SIG-M5 (cell line): ENCODE results near the gene MBD4.

Source experiments
- DNase-seq: peaks from one replicate; lab custom pipeline; 2025; lab: John Stamatoyannopoulos, UW

MBD4 gene

DNA sequence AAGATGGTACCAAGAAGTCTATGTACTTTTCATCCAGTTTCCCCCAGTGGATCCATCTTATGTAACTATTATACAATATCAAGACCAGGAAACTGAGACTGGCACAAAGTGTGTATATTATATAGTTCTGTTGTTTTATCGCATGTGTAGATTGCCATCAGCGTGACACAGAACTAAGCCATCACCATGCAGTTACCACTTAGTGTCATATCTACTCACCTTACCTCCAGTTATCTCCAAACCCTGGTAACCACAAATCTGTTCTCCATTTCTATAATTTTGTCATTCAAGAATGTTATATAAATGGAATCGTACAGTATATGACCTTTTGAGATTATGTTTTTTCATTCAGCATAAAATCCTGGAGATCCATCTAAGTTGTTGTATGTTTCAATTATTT, 23.3 kb upstream of the MBD4 start:
- no peak for DNase-seq

DNA sequence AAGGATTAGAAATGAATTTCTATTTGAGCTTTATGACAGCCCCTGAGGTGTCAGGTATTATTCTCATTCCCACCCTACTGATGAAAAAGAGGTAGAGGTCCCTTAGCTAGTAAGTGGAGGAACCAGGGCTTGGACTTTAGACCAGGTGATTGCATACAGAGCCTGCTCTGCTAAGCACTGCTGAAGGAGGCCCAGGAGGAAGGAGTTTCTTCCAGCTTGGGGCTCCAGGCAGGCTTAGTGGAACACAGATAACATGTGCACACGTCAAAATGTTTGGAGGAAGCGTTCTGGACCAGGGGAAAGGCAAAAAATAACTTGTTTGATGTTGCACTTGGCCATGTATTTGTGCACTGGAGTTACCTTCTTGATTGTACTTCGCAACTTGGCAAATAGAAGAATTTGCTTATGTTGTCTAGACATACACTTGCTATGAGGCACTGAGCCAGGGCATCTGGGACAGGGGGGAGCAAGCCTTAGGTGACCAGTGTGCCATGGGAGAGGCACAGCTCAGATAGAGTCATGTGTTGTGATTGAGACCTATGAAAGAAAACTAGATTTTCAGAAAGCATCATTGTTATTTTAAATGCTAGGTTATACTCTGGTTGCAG, 22.7 kb upstream of the MBD4 start:
- DNase-seq = no peak

DNA sequence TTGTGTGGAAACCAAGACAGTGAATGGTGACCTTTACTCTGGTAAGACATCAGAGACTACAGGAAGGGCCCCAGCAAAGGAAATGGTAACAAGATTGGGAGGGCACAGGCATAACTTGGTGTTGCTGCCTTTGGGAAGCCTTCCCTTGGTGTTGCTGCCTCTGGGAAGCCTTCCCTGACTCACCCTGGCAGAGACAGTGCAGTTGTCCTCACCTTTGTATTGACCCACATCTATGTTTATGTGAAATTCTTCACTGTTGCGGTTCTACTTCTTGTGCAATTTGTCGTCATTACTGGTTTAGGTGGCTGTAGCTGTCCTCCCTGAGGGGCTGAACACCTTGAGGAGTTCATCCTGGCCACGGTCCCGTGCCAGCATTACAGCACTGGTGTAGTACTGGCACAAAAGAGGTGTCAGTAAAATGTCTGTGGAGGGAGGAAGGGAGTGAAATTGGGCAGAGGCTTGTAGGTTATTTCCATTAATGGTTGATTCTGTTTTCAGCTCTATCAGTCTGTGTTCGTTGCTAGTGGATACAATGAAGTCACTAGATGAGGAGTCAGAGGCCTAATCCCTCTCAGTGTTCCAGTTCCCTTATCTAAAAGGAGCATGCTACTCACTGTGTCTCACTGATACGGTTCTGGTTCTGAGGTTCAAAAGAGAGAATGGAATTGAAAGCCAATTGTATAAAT, 21.9 kb upstream of the MBD4 start:
- DNase-seq = no peak

DNA sequence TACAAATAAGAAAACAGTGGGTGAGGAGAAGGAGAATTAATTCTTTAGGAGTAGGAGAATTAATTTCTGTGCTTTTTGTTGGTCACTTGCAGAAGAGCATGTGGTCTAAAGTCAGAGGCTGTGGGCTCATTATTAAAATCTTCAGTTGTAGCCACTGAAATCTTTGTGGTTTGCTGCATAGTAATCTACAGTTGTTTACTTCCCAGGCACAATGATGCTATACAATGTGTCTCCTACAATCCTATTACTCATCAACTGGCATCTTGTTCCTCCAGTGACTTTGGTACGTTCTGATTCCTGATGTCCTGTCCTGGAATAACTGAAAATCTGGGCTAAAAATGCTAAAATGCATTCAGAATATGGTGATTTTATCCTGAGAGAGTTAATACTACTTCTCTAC, 21.3 kb upstream of the MBD4 start:
- DNase-seq = no peak

DNA sequence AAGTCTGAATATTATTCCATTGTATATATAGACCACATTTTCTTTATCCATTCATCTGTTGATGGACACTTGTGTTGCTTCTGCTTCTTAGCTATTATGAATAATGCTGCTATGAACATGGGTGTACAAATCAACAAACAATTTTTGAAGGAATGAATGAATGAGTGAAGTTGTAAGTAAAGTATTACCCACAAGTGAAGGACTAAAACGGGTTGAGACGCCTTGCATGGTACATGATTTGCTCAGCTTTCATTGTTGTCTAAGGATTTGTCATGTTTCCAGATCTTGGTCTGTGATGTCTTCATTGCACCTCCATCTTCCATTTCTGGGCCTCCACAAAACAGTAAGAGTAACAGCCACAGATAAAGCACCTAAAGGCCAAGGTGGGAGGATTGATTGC, 20.8 kb upstream of the MBD4 start:
- no peak for DNase-seq

DNA sequence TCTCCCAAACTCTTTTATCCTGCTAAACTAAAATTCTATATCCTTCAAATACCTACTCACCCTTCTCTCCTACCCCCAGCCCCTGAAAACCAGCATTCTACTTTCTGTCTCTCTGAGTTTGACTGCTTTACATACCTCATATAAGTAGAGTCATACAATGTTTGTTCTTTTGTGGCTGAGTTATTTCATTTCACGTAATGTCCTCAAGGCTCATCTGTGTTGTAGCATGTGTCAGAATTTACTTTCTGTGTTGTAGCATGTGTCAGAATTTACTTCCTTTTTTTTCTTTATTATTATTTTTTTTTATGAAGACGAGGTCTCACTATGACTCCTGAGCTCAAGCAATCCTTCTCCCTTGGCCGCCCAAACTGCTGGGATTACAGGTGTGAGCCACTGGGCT, 20.4 kb upstream of the MBD4 start:
- DNase-seq = no peak

DNA sequence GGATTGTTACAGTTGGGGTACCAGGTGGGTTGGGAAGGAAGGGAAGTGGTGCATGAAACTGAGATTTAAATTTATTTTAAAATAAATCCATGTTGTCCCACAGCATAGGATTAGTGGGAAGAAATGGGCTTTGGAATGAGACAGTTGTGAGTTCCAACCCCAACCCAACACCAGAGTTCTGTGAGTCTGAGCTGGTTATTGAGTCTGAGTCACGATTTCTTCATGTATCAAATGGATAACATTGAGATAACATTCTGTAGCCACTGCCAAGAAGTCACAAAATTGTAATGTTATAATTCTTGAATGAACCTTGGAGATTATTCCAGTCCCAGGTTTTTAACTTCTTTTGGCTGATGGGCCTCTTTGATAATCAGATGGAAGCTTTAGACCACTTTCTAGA, 14.0 kb upstream of the MBD4 start:
- no peak for DNase-seq

DNA sequence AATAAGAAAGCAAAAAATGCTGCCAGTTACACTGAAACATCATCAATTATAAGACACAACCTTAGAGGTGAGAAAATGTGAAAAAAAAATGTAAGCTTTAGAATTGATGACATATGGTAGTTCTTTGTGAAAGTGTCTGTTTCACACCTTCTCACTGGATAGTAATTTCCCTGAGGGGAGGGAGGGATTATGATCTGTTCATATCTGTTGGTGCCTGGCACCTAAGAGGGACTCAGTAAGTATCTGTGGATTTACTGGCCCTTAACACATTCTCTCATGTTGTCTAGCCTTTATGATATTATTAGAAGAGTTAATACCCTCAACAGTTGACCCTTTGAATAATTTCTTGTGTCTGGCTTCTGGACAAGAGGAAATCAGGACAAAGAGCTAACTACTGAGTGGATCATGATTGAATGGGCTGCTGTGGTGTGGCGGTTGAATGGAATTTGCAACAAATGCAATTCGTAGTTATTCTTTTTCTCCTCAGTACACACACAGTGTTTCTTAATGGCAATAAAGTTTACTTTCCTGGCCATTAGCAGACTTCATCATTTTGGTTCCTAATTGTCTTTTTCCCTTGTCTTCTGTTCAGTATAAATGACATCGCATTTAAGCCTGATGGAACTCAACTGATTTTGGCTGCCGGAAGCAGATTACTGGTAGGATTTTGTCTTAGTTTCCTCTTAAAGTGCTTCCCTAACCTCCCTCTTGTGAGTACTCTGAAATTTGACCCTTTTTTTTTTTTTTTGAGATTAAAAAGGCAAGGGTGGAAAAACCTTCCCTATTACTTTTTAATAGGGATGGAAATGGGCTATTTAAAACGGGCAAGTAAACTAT, 9.7 kb upstream of the MBD4 start:
- no peak for DNase-seq

DNA sequence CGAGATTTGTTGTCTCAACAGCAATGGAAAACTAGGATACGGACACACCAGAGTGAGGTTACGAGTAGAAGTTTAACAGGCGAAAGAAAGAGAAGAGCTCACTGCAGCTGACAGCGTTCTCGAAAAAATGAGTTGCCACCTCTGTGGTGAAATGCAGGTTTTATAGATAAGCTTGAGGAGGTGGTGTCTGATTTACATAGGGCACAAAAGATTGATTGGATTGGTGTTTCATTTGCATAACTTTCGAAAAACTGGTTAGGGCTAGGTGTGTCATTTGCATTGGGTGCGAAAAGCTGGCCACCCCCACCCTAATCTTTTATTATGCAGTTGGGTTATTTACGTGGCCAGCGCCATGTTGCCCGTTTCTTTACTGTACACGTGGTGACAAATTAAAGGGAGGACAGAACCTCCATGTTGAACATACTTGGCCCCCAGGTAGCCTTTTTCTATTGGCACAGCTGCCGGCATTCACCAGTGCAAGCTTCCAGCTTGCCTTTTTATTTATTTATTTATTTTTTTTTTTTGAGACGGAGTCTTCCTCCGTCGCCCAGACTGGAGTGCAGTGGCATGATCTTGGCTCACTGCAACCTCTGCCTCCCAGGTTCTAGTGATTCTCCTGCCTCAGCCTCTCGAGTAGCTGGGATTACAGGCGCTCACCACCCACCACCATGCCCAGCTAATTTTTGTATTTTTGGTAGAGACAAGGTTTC, 8.6 kb upstream of the MBD4 start:
- DNase-seq = no peak

DNA sequence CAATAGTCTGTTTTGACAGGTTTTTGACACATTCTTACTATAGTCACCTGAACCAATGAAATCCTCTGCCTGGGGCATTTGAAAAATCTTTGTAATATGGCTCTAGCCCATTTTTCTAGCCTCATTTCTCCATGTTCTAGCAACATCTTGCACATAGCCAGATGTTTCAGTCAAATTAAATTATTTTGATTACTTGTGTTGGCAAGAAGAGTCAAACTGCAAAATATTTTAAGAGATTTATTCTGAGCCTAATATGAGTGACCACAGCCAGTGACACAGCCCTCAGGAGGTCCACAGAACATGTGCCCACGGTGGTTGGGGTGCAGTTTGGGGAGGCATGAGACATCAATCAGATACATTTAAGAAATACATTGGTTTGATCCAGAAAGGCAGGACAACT, 7.2 kb upstream of the MBD4 start:
- DNase-seq = no peak

DNA sequence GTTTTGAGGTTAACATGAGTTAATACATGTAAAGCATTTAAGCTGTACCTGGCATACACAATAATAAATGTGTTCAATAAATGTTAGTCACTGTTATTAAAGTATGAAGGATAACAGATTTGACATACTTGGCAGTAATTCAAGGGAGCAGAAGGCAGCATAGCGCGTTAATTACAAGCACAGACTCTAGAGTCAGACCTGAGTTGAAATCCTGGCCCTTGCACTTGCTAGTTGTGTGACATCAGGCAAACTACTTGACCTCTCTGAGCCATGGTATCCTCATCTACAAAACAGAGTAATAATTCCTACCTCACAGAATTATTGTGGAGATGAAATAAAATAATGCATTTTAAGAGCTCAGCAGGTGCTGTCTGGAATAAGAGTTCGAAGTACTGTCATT, 5.7 kb upstream of the MBD4 start:
- no peak for DNase-seq

DNA sequence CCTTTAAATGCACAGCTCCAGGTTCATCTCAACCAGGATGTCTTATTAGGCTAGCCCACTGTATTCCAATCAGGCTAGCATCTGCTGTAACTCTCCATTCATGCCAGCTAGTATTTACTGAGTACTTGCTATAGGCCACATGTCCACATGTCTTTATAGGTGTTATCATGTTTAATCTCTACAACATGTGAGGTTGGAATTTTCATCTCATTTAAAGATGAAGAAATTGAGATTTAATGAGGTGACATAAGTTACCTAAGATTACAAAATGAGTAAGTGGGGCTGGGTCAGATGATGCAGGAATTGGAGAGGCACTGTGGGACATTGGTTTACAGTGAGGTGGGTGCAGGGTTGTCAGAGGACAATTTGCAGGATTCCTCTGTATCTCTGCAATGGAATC, 3.2 kb upstream of the MBD4 start:
- DNase-seq = no peak

DNA sequence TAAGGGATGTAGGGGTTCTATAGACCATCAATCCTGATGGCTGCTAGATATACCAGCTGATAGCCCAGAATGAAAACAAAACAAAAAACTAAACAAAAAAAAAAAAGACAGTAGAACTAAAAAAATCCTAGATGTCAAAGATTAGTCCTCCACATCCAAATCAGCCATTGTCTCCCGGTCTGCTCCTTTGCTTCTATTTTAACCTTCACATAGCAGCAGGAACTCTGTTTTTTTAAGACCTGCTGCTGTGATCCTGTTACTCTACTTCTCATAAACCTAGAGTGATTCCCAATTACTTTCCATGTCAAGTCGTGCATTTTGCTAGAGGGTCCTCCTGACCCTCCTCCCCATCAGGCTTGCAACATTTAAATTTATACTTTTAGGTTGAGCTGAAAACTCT, 2.7 kb upstream of the MBD4 start:
- no peak for DNase-seq

DNA sequence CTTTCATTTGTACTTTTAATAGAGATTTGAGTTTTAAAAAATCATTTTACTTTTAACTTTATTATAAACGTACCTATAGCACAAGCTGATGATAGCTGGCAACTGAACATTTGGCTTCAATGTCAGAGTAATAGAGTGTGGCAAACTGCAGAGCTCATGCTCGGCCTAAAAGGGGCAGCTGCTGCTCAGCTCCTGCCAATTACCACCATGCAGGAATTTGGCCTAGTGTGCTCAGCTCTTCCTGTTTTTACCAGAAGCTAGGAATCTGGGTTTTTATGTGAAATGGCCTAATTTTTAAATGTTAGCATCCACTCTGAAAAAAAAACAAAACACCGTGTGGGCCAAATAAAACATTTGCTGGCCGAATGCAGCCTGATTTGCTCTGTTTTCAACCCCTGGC, 2.0 kb upstream of the MBD4 start:
- DNase-seq = no peak

DNA sequence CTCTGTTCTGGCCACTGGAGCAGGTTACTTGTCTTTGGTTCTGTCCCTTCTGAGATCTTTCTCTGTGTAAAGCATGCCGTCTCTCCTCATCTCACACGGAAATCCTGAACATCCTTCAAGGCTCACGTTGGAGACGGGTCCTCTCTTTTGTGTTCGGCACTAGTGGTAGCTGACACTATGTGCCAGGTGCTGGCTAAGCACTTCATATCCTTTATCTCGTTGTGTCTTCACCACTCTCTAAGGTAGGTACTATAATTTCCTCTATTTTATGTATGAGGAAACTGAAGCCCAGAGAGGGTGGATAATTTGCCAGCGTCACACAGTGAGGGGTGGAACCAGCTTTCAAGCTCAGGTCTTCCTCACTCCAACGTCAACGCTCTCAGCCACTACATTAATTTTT, 1.5 kb upstream of the MBD4 start:
- no peak for DNase-seq

DNA sequence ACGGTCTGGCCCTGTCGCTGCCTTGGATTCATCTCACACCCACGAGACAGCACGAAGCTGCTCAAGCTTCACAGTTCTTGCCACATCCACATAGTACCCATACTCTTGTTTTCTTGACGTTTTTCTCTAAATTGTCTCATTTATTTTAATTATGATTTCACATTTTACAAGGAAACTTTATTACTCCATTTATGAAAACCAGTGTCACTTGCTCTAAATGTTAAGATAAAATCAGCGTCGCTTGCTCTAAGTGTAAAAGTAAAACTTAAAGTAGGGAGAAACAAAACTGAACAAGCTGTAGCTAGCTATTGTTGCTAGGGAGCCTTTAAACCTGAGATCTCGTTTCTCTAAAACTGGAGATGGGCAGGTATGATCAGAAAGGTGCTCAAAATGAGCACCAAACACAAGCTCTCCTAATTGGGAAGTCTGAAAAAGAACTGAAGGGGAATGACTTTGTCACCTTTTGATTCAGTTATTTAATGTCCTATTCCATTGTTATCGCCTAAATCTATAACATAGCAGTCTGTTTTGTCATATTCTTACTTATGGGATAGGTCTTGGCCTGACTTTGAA, 956 bp upstream of the MBD4 start:
- no peak for DNase-seq

DNA sequence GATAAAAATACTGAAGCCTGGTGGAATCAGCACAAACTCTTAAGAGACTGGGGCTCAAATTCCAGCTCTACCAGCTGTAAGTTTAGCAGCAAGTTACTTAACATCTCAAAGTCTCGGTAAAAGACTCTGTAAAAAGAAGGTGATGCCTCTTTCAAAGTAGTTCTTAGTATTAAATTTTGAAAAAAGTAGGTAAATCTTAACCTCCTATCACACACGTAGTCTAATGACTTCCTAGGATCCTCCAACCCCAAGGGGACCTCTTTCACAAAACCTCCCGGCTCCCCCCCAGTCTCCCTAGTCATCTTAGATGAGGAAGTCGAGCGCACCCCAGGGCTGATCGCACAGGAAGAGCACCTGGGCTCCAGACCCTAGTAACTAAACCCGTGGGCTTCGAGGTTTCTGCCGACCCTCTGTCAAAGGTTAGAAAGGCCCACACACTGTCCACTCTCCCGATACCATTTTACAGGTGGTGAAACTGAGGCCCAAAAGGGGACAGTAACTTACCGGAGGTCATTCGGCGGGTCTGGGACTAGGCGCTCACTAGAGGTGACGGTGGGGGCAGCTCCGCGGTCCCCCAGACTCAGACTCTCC, 427 bp downstream of the MBD4 start:
- DNase-seq = peak; percentile 21

DNA sequence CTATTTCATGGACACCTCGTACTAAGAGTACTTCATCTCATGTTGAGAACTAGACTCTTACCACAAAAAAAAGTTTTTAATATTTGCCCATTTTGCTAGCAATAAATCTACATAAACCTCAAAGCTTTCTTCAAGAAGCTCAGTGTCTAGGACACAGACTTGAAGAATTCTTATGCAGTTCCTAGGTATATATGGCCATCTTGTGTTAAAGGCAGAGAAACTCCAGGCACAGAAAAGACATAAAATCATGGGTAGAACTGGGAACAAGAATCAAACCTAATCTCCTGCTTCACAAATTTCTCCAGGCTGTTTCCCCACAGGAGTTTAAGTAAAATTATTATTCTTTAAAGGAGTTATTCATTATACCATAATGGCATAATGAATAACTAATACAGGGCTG, 4.4 kb downstream of the MBD4 start:
- DNase-seq = no peak

DNA sequence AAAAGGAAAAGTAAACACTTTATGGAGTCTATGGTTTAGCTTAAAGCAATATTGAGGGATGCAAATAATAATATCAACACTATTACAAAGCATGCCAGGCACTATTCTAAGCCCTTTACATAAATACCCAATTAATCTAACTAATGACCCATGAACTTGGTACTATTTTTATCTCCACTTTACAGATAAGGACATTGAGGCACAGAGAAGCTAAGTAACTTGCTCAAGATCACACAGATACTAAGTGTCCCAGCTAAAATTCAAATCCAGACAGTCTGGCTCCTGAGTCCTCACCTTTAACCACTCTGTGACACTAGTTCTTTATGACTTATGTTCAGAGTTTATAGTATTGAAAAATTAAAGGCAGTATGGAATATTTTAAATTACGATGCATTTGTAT, 5.6 kb downstream of the MBD4 start:
- no peak for DNase-seq

DNA sequence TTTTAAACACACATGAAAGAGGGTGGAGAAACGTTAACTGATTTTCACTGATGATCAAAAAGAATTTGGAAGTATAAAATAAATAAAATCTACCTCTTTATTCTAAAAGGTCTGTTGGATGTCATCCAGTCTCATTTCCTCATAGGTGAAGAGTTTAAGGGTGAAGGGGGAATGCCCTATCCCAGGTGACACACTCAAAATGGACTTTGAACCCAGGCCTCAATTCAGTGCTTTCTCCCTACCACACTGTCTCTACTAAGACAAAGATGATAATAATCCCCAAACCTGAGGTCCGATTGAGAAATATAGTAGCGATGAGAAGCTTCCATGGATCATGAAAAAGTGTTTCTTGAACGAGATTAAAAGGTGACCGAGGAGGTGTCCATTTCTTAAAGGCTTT, 6.2 kb downstream of the MBD4 start:
- DNase-seq = no peak

DNA sequence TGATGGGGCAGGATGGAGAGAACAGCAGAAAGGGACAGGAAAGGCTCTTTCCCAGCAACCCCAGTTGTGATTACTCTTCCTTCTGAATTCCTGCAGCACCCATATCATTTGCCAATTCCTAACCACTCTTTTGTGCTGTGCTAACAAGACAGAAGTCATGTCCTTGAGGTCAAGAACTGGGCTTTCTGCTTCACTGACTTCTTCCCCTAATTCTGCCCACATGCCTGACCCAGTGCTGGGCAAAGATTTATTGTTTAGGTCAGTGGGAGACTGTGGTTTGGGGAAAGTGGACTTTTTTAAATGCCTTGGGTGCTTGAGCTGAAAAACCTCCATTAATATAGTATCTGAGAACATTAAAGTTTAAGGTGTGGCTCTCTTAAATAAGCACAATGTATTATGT, 7.1 kb downstream of the MBD4 start:
- no peak for DNase-seq

DNA sequence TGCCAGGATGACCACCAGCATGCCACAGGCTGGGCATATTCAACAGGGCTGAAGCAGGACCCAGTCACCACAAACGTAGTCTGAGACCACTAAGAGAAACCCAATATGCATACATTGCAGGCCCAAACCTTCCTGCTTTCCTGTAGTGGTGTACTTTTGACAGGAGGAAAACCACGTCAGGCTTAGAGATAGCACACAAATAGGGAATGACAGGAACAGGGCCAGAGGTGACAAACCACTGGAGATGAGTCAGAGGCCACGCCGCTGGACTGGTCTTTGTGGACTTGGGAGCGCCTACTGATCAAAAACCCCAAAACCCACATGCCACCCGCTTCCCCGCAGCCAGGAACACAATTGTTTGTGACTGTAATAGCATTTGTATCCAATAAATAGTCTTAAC, 7.7 kb downstream of the MBD4 start:
- no peak for DNase-seq
